Germinal center (tissue), 1 donor: ENCODE measurements around the gene PLCE1.

Experiments used
- DNase-seq: peaks from one replicate; pipeline ENCODE4 v3.0.0; 2012; ENCODE audit warnings: mixed read lengths, low spot score

PLCE1 gene

GRCh38 chr10:94023906-94024305 is 30.2 kb downstream of the PLCE1 start:
- DNase-seq = no peak

- DNase-seq = no peak
Observed at GRCh38 chr10:94024407-94024806, 30.7 kb downstream of the PLCE1 start.

GRCh38 chr10:94025806-94026205 is 32.1 kb downstream of the PLCE1 start:
- no peak for DNase-seq

- DNase-seq = no peak
Observed at GRCh38 chr10:94027197-94027596, 33.5 kb downstream of the PLCE1 start.

- no peak for DNase-seq
Observed at GRCh38 chr10:94029955-94030354, 36.2 kb downstream of the PLCE1 start.

- DNase-seq = no peak
Observed at GRCh38 chr10:94035982-94036765, 42.4 kb downstream of the PLCE1 start.

- no peak for DNase-seq
Observed at GRCh38 chr10:94036766-94037033, 43.0 kb downstream of the PLCE1 start.

- no peak for DNase-seq
Observed at GRCh38 chr10:94037286-94037685, 43.6 kb downstream of the PLCE1 start.

GRCh38 chr10:94038024-94038423 is 44.3 kb downstream of the PLCE1 start:
- DNase-seq = no peak

GRCh38 chr10:94041206-94041605 is 47.5 kb downstream of the PLCE1 start:
- no peak for DNase-seq

- DNase-seq = peak; percentile 37
Observed at GRCh38 chr10:94042001-94042833, 48.5 kb downstream of the PLCE1 start.

GRCh38 chr10:94042834-94043175 is 49.1 kb downstream of the PLCE1 start:
- no peak for DNase-seq
